ENCODE results near the gene EDEM2.
"Not testable (repeated sequence)": the region's sequence is repeated elsewhere in the genome, so short reads cannot be mapped to it uniquely, and the experiment has no call there.

EDEM2 gene

DNA sequence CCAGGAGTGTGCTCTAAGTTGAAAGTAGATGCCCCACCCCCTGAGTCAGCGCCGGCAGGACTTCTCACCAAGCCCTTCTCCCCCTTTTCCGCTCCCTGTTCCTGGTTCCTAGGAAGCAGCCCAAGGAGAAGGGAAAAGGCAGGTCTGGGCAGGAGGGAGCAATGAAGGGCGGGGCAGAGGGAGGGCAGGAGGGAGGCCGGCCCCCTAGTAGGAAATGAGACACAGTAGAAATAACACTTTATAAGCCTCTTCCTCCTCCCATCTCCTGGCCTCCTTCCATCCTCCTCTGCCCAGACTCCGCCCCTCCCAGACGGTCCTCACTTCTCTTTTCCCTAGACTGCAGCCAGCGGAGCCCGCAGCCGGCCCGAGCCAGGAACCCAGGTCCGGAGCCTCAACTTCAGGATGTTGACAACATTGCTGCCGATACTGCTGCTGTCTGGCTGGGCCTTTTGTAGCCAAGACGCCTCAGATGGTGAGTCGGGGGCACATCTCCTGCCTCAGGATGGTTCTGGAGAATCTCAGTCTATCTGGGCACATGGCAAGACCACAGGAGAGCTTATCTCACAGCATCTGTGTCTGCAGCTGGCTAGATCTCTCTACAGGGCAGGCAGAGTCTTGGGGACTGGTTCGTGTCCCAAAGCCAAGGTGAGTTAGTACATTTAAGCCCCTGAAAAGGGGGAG, 24.8 kb upstream of the EDEM2 start, which contains the start of gene PROCR:
TSS of gene PROCR (plus strand) at position 320 of the 681 bp plus-strand sequence. CDS start at position 403, 83 bp downstream.
- peak within 1 kb of the TSS; percentile 21 for H2BK120ac ChIP-seq (ENCODE audit: low read depth, low read length)
- peak within 1 kb of the TSS in 1 of 2 experiments; percentile 74 for H2BK12ac ChIP-seq (ENCODE audit: low read length in 2 of 2)
- H3K9ac ChIP-seq (ENCODE audit: low read length) = peak within 1 kb of the TSS; percentile 87
- H2AK5ac ChIP-seq (ENCODE audit: low read length, severe bottlenecking) = no peak within 1 kb of the TSS
- peaks cover 6% of the 10 kb centered on the region for H3K4me1 ChIP-seq (ENCODE audit: control insufficient read depth, insufficient read depth, low read depth, low read length)
- DNase-seq = peak; percentile 93
- H3K4me3 ChIP-seq (ENCODE audit: insufficient read depth in 1 of 2, low read depth in 1 of 2, low read length in 2 of 2) = peak within 1 kb of the TSS; percentile 53 to 81
- no peak within 1 kb of the TSS for H3K4ac ChIP-seq (ENCODE audit: low read depth in 1 of 2, low read length in 2 of 2)
- peak within 1 kb of the TSS; percentile 48 for H3K27ac ChIP-seq (ENCODE audit: low read length, poor library complexity, severe bottlenecking)
- H2BK5ac ChIP-seq (ENCODE audit: low read depth, low read length, poor library complexity, severe bottlenecking) = no peak within 1 kb of the TSS
- no peak within 1 kb of the TSS for H3K23ac ChIP-seq (ENCODE audit: low read length in 2 of 2)
- H3K4me2 ChIP-seq (ENCODE audit: low read length, poor library complexity, severe bottlenecking) = peak within 1 kb of the TSS; percentile 89
- H4K8ac ChIP-seq (ENCODE audit: low read length) = peak within 1 kb of the TSS; percentile 74
- no peak within 1 kb of the TSS for H2BK15ac ChIP-seq (ENCODE audit: low read depth, poor library complexity, severe bottlenecking)
- WGBS = 3% methylated on average over 12 of the region's 16 CpGs
- no peak within 1 kb of the TSS for H4K91ac ChIP-seq (ENCODE audit: low read length)
- no peaks in the 10 kb centered on the region for H3K27me3 ChIP-seq (ENCODE audit: control insufficient read depth in 1 of 2, insufficient read depth in 1 of 2, low read length in 2 of 2)
- H2AFZ ChIP-seq (ENCODE audit: low read depth, low read length) = peak within 1 kb of the TSS; percentile 66
- peak within 1 kb of the TSS in 1 of 2 experiments; percentile 44 for H3K14ac ChIP-seq (ENCODE audit: low read length in 2 of 2)
- H3K79me1 ChIP-seq (replicated peaks; ENCODE audit: low read length, poor library complexity, severe bottlenecking) = peaks cover 17% of the 10 kb centered on the region
- H3K9me3 ChIP-seq (ENCODE audit: control insufficient read depth, low read length) = no peaks in the 10 kb centered on the region
- H3K36me3 ChIP-seq (ENCODE audit: control insufficient read depth in 1 of 2, insufficient read depth in 2 of 2, low read depth in 1 of 2, low read length in 2 of 2) = peaks cover 12 to 20% of the 10 kb centered on the region in 2 experiments
- H3K18ac ChIP-seq (ENCODE audit: low read depth in 1 of 2, low read length in 2 of 2) = peak within 1 kb of the TSS; percentile 77 to 78

DNA sequence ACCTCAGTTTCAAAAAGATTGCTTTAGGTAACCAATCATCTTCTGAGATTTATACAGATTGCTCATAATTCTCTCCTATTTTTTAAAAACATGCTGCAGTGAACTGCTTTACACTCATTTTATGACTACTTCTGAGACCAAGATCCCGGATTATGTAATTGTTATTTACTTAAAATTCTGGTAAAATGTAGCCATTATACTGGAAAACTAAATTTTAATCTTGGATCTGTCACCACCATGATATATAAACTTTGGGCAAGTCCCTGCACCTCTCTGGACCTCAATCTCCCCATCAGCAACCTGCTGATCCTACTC, 24.3 kb upstream of the EDEM2 start:
- H2AK5ac ChIP-seq (ENCODE audit: low read length, severe bottlenecking) = no peak overlapping the region
- H3K4me2 ChIP-seq (ENCODE audit: low read length, poor library complexity, severe bottlenecking) = peak overlapping the region; percentile 8
- DNase-seq = no peak
- no peak overlapping the region for H2AFZ ChIP-seq (ENCODE audit: low read depth, low read length)
- peak overlapping the region; percentile 4 for H3K27ac ChIP-seq (ENCODE audit: low read length, poor library complexity, severe bottlenecking)
- no peak overlapping the region for H2BK5ac ChIP-seq (ENCODE audit: low read depth, low read length, poor library complexity, severe bottlenecking)
- peaks cover 6% of the 10 kb centered on the region for H3K4me1 ChIP-seq (ENCODE audit: control insufficient read depth, insufficient read depth, low read depth, low read length)
- no peak overlapping the region for H3K4ac ChIP-seq (ENCODE audit: low read depth in 1 of 2, low read length in 2 of 2)
- peaks cover 17% of the 10 kb centered on the region for H3K79me1 ChIP-seq (replicated peaks; ENCODE audit: low read length, poor library complexity, severe bottlenecking)
- WGBS = no CpG with 5 or more reads among the region's 1 CpG
- H3K27me3 ChIP-seq (ENCODE audit: control insufficient read depth in 1 of 2, insufficient read depth in 1 of 2, low read length in 2 of 2) = no peaks in the 10 kb centered on the region
- no peaks in the 10 kb centered on the region for H3K9me3 ChIP-seq (ENCODE audit: control insufficient read depth, low read length)
- peaks cover 7 to 16% of the 10 kb centered on the region in 2 experiments for H3K36me3 ChIP-seq (ENCODE audit: control insufficient read depth in 1 of 2, insufficient read depth in 2 of 2, low read depth in 1 of 2, low read length in 2 of 2)
- H2BK15ac ChIP-seq (ENCODE audit: low read depth, poor library complexity, severe bottlenecking) = no peak overlapping the region
- H3K14ac ChIP-seq (ENCODE audit: low read length in 2 of 2) = no peak overlapping the region
- H3K18ac ChIP-seq (ENCODE audit: low read depth in 1 of 2, low read length in 2 of 2) = no peak overlapping the region
- peak overlapping the region in 1 of 2 experiments; percentile 81 for H3K4me3 ChIP-seq (ENCODE audit: insufficient read depth in 1 of 2, low read depth in 1 of 2, low read length in 2 of 2)
- no peak overlapping the region for H3K23ac ChIP-seq (ENCODE audit: low read length in 2 of 2)
- peak overlapping the region; percentile 74 for H4K8ac ChIP-seq (ENCODE audit: low read length)
- no peak overlapping the region for H2BK120ac ChIP-seq (ENCODE audit: low read depth, low read length)
- H3K9ac ChIP-seq (ENCODE audit: low read length) = peak overlapping the region; percentile 87
- H4K91ac ChIP-seq (ENCODE audit: low read length) = no peak overlapping the region
- H2BK12ac ChIP-seq (ENCODE audit: low read length in 2 of 2) = no peak overlapping the region

DNA sequence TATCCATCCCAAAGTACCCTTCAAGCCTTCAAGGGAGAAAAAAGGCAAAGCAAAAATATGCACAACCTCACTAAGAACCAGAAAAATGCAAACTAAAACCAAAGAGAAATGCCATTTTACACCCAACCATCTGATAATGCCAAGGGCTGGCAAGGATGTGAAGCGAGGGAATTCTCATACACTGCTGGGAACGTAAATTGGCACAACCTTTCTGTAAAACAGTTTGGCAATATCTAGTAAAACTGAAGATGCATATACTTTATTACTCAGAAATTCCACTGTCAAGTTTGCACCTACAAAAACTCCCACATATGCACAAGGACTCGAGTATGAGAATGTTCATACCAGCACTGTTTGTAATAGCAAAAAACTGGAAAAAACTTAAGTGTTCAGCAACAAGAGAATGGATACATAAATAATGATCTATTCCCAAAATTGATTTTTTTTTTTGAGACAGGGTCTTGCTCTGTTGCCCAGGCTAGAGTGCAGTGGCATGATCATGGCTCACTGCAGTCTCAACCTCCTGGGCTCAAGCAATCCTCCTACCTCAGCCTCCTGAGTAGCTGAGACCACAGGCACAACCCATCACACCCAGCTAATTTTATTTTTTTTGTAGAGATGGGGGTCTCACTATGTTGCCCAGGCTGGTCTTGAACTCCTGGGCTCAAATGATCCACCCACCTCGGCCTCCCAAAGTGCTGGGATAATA, 21.7 kb upstream of the EDEM2 start:
- not testable (repeated sequence) for H3K4me1 ChIP-seq (ENCODE audit: control insufficient read depth, insufficient read depth, low read depth, low read length); DNase-seq; H3K36me3 ChIP-seq (ENCODE audit: control insufficient read depth in 1 of 2, insufficient read depth in 2 of 2, low read depth in 1 of 2, low read length in 2 of 2); H3K23ac ChIP-seq (ENCODE audit: low read length in 2 of 2); H2AK5ac ChIP-seq (ENCODE audit: low read length, severe bottlenecking); H3K9ac ChIP-seq (ENCODE audit: low read length); H3K27me3 ChIP-seq (ENCODE audit: control insufficient read depth in 1 of 2, insufficient read depth in 1 of 2, low read length in 2 of 2); H3K4ac ChIP-seq (ENCODE audit: low read depth in 1 of 2, low read length in 2 of 2); H3K4me2 ChIP-seq (ENCODE audit: low read length, poor library complexity, severe bottlenecking); H2BK5ac ChIP-seq (ENCODE audit: low read depth, low read length, poor library complexity, severe bottlenecking); H3K9me3 ChIP-seq (ENCODE audit: control insufficient read depth, low read length); H2AFZ ChIP-seq (ENCODE audit: low read depth, low read length); H4K91ac ChIP-seq (ENCODE audit: low read length); H3K27ac ChIP-seq (ENCODE audit: low read length, poor library complexity, severe bottlenecking); H2BK120ac ChIP-seq (ENCODE audit: low read depth, low read length); H2BK15ac ChIP-seq (ENCODE audit: low read depth, poor library complexity, severe bottlenecking); H3K4me3 ChIP-seq (ENCODE audit: insufficient read depth in 1 of 2, low read depth in 1 of 2, low read length in 2 of 2); H2BK12ac ChIP-seq (ENCODE audit: low read length in 2 of 2); H3K79me1 ChIP-seq (replicated peaks; ENCODE audit: low read length, poor library complexity, severe bottlenecking); H3K18ac ChIP-seq (ENCODE audit: low read depth in 1 of 2, low read length in 2 of 2); H4K8ac ChIP-seq (ENCODE audit: low read length); H3K14ac ChIP-seq (ENCODE audit: low read length in 2 of 2)
- 80% methylated on average over 2 of the region's 4 CpGs for WGBS

DNA sequence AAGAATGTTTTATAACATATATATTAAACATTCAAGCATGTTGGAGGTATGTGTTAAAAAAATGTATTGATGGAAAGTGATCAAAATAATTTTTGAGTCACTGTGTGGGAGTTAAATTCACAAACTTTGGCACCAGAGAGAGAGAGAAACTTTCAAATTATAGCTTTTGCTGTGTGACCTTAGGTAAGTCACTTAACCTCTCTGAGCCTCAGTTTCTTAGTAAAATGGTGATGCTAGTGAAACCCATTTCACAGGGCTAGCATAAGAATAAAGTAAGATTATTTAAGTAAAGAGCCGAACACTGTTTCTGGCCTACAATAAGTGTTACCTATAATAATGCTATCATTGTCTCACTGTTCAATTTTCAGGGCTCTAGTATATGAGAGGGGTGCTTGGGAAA, 20.7 kb upstream of the EDEM2 start:
- no peak overlapping the region for H3K4me2 ChIP-seq (ENCODE audit: low read length, poor library complexity, severe bottlenecking)
- DNase-seq = no peak
- no peak overlapping the region for H3K27ac ChIP-seq (ENCODE audit: low read length, poor library complexity, severe bottlenecking)
- H3K9ac ChIP-seq (ENCODE audit: low read length) = no peak overlapping the region
- H2AFZ ChIP-seq (ENCODE audit: low read depth, low read length) = no peak overlapping the region
- no peak overlapping the region for H3K4ac ChIP-seq (ENCODE audit: low read depth in 1 of 2, low read length in 2 of 2)
- no peak overlapping the region for H3K14ac ChIP-seq (ENCODE audit: low read length in 2 of 2)
- no peak overlapping the region for H4K91ac ChIP-seq (ENCODE audit: low read length)
- peaks cover 6% of the 10 kb centered on the region for H3K4me1 ChIP-seq (ENCODE audit: control insufficient read depth, insufficient read depth, low read depth, low read length)
- no peak overlapping the region for H2BK12ac ChIP-seq (ENCODE audit: low read length in 2 of 2)
- H4K8ac ChIP-seq (ENCODE audit: low read length) = no peak overlapping the region
- H3K36me3 ChIP-seq (ENCODE audit: control insufficient read depth in 1 of 2, insufficient read depth in 2 of 2, low read depth in 1 of 2, low read length in 2 of 2) = no peaks in the 10 kb centered on the region
- H3K23ac ChIP-seq (ENCODE audit: low read length in 2 of 2) = no peak overlapping the region
- no peak overlapping the region for H3K18ac ChIP-seq (ENCODE audit: low read depth in 1 of 2, low read length in 2 of 2)
- H3K79me1 ChIP-seq (replicated peaks; ENCODE audit: low read length, poor library complexity, severe bottlenecking) = no peaks in the 10 kb centered on the region
- H2AK5ac ChIP-seq (ENCODE audit: low read length, severe bottlenecking) = no peak overlapping the region
- no peak overlapping the region for H3K4me3 ChIP-seq (ENCODE audit: insufficient read depth in 1 of 2, low read depth in 1 of 2, low read length in 2 of 2)
- no peak overlapping the region for H2BK5ac ChIP-seq (ENCODE audit: low read depth, low read length, poor library complexity, severe bottlenecking)
- WGBS = no CpG with 5 or more reads among the region's 1 CpG
- H3K27me3 ChIP-seq (ENCODE audit: control insufficient read depth in 1 of 2, insufficient read depth in 1 of 2, low read length in 2 of 2) = no peaks in the 10 kb centered on the region
- no peak overlapping the region for H2BK15ac ChIP-seq (ENCODE audit: low read depth, poor library complexity, severe bottlenecking)
- H3K9me3 ChIP-seq (ENCODE audit: control insufficient read depth, low read length) = no peaks in the 10 kb centered on the region
- no peak overlapping the region for H2BK120ac ChIP-seq (ENCODE audit: low read depth, low read length)
